ENCODE measurements around the gene PCYT2.

The PCYT2 gene

DNA sequence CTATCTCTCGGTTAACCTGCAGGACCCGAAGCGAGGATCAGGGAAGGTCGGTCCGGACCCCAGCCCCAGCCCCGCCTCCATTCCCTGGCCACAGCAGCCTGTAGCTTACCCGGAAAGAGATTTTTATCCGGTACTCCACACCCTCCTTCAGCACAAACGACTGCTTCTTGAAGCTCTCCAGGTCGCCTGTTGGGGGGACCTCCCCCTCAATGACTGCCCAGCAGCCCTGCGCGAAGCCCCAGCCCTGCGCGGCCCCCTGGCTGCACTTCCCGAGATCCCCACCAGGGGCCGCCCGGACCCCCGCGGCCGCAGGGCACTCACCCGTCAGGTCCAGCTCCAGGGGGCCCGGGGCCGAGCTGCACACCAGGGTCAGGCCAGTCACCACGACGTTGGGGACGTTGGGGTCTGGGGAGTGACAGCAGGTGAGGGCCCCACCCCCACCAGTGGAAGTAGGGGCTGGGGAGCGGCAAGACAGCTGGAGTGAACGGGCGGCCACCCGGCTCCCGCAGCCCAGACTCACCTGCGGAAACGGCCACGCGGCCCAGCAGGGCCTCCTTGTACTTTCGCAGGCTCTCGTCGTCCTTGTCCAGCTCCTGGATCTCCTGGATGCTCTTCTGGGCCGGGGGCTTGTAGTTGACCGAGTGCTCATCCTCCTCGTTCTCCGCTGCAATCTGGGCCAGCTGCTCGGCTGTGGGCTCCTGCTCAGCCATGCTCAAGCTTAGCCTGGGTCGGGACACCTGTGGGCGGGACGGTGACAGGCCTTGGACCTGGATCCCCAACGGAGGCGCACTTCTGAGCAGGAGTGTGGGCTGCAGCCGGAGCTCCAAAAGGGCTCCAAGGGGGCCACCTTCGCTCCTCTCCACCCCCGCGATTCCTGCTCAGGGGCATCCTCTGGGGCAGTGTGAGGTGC lies 41.7 kb downstream of the PCYT2 start:
- DNase-seq = no peak

DNA sequence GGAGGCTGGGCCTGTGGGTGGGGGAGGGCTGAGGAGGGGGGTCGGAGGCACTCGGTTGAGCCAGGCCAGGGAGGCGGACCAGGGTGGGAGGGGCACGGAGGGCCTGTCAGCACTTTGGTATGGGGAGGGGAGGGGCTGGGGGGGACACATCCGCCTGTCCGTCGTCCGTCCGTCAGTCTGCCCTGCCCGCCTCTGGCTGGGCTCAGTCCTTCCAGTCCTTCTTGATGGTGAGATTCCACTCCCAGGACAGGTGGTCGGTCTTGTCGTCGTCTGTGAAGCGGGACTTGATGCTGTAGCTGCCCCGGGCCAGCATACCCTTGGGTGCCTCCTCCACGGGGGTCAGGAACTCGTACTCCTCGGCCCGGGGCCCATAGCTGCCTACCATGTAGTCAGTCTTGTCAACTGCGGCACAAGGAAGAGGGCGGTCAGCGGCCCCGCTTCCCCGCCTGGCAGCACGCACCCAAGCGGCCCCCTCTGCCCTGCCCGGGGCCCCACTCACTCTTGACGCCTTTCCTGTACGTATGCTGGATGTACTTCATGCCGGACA lies 42.5 kb downstream of the PCYT2 start:
- DNase-seq = peak; percentile 26

DNA sequence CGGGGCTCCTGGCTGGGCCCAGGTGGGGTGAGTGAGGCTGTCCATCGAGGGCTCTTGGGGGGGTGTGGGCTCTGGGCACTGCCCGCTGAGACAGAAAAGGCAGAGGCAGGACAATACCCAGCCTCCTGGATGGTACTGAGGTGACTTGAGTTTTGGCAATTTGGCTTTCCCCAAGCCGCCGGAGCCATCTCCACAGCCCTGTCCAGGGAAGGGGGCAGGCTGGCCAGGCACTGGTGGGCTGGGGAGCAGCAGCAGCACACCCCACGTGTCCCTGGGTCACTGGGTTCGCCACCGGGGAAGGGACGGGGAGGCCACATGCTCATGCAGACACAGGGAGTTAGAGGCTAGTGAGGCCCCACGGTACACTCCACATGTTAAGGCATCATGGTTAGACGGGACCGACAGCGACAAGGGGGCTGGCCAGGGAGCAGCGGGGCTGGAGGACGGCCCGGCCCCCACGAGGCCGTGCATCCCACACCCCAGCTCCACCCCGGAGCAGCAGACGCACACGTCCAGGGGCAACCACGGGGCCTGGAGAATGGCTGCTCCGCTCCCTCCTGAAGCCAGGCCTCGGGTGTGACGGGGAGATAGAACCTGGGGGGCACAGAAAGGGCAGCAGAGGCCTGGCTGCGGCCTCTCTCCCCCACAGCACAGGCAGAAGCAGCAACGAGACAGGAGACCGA lies 43.1 kb downstream of the PCYT2 start:
- DNase-seq = peak; percentile 53

DNA sequence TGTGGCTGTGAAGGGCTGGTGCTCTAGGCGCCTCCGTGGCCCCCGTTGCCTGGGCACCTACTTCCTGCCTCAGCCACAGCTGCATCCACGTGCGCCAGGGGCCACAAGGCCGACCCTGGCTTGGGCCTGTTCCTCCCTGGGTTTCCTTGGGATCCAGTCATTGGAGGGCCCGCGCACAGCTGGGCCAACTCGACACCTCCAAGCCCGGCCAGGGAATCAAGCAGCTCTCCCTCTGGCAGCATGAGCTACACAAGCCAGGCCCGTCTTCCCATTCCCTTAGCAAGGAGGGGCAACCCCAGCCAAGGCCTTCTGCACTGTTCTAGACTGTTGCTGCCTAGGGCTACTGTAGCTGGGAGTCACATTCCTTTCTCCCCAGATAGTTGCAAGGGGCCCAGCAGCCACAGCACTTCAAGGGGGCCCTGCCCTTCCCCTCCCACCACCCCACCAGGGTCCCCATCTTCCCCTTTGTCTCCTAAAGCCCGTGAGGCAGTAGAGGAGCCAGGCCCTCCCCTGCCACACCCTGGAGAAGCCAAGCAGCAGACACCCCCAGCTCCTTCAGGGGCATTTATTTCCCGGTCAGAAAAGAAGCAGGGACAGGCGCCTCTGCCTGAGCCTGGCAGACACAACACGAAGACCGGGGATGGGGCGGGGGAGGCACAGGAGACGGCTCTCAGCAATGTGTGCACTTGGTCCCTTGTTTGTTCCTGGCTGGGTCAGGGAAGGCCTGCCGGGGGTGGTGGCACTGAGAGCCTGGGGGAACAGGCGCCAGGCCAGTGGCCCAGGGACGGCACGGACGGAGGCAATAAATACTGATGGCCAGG lies 43.8 kb downstream of the PCYT2 start:
- DNase-seq = peak; percentile 64

DNA sequence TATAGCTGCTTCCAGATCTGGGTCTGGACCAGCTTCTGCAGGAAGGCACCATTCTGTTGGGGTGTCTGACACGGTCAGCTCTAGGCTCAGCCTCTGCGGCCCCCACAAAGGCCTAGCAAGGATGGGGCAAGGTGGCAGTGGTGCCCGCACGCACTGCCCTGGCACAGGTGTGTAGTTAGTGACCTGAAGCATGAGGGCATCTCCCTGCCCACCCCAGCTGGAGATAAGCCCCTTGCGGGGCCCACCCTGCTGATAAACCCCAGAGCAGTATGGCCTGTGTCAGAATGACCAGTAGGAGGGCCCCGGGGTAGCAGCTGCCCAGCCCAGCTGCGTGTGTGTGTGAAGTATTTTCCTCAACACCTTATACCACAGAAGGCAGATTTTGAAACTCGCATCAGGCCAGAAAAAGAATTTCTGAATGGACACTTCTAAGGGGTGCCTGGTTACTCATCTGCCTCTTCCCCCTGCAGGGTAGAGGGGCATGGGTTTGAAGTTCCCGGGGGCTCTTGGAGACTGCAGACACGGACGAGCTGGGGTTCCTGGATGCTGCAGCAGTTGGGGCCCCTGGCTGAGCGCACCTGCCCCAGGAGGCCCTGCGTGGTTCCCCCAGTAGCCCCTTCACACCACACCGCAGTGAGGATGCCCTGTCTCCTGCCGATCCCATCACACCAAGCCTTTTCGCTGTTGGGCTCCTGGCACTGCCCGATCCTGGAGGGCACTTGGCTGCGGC lies 44.6 kb downstream of the PCYT2 start:
- peak; percentile 35 for DNase-seq

DNA sequence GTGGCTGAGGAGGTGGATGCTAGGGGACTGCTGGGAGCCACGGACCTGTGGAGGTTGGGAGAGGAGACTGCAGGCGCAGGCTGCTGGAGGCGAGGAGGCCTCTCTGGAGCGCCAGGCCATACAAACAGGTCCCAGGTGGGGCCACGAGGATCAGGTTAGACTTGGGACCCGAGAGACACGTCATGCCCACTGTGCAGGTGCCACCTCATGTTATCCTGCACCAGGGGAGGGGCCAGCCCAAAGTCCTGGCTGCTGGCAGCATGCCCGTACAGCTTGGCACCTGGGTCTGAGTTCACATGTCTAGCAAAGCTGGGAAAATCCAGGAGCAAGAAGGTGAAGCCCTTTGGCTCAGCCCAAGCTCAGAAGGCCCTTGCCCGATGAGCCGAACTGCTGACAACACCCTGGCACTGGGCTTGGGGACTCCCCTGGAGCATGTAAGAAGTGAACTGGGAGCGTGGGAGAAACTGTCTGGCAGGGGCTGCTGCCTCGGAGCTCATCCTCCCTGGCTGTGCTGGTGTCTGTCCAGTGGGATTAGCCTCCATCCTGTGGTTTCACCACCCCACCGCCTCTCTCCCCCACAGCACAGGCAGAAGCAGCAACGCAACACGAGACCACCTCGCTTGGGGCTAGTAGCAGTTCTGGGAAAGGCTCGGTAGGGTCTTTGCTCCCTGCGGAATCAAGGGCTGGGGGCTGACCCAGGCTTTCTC lies 45.3 kb downstream of the PCYT2 start:
- no peak for DNase-seq

DNA sequence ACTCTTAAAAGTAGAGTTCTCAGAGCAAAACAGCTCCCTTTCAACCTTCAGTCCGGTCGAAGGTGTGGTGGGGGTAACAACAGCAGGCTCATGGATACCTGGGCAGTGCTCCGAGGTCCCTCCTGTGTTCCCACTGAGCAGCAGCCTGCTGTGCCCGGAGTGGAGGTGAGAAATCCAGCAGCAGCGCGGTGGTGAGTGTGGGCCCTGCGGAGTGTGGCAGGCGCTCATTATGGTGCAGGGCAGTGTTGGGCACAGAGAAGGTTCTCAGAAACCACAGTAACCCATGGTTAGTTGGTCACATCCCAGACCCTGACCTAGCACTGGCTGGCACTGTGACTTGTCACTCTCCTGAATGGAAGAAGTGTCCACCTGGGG lies 45.9 kb downstream of the PCYT2 start:
- no peak for DNase-seq

DNA sequence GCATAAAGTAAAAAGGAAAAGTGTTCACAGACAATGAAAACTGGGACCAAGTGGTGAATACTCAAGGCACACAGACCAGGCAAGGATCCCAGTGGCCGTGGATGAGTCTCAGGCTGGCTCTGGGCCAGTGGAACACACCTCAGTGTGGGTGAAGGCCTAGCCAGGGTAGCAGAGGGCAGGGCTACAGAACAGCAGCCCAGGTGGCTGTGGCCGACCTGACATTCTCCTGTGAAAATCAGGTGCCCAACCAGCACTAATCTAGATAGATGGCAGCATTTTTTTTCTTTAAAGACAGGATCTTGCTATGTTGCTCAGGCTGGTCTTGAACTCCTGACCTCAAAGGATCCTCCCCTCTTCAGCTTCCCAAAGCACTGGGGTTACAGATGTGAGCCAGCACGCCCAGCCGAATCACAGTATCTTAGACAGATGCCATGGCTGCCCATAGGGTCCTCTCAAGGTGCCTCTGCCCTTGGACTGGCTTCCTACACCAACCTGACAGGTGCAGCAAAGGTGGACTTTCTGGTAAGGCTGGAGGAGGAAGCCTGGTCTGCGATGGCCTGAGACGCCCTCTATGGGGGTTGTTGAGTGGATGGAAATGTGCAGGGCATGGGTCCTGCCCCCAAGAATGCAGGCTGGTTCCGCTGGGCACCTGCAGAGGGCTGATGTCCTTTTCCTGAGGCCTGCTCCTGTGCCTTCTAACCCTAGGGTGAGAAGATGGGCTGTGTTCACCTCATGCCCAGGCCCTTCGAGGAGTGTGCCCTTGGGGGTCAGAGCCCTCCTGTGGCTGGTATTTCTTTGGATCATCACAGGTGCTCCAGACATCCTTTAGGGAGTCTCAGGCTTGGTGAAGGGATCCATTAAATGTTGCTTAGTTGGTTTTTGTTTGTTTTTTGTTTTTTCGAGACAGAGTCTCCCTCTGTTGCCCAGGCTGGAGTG lies 47.1 kb downstream of the PCYT2 start:
- DNase-seq = no peak

DNA sequence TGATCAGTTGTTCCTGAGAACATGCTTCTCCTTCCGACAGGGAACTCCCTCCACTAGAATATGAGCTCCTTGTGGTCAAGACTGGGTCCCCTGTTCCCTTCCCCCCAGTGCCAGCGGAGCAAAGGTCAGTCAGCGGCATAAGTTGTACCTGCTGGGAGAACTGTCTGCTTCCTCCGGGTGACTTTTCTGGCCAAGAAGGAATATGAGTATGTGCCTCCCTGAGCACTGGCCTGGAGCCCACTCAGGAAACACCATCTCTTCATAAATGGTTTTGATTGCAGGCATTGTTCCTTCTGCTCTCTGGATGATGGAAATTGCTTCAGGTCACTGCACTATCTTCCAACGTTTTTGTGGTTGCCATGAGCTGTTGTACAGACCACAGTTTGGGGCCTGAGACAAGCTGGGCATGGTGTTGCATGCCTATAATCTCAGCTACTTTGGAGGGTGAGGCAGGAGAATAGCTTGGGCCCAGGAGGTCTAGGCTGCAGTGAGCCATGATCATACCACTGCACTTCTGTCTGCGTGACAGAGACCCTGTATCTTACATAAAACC lies 48.0 kb downstream of the PCYT2 start:
- DNase-seq = no peak

DNA sequence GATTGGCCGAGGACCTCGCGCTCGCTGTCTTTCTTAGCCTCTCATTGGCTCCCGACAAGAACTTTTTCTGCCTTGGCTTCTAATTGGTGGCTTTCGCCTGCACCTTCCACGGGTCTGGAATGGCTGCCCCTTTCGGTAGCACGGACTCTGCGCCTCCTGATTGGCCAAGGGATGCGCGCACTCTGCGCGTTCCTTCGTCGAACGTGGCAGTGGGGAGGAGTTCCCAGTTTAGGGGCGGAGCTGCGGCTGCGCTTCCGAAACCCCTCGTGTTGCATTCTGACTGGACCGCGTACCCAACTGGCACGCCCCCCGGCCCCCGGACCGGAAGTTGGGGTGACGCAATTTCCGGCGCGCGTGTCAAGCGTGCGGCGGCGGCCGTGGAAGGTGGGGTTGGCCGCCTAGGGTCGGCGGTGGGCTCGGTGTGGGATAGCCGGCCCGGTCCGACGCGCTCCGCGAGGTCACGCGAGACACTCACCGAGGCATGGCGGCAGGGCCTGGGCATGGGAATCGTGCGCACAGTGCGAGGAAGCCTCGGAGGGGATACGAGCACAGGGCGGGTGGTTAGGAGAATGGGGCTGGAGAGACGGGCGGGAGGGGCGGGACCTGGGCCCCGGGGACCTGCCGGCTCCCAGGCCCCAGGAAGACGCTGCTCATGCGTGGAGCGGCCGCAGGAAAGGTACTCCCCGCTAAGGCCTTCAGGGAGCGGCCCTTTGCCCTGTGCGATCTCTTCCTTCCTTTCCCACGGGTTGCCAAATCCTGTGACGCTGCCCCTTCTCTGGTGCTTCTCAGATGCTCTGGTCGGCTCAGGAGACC lies 50.2 kb downstream of the PCYT2 start:
- DNase-seq = peak; percentile 100

DNA sequence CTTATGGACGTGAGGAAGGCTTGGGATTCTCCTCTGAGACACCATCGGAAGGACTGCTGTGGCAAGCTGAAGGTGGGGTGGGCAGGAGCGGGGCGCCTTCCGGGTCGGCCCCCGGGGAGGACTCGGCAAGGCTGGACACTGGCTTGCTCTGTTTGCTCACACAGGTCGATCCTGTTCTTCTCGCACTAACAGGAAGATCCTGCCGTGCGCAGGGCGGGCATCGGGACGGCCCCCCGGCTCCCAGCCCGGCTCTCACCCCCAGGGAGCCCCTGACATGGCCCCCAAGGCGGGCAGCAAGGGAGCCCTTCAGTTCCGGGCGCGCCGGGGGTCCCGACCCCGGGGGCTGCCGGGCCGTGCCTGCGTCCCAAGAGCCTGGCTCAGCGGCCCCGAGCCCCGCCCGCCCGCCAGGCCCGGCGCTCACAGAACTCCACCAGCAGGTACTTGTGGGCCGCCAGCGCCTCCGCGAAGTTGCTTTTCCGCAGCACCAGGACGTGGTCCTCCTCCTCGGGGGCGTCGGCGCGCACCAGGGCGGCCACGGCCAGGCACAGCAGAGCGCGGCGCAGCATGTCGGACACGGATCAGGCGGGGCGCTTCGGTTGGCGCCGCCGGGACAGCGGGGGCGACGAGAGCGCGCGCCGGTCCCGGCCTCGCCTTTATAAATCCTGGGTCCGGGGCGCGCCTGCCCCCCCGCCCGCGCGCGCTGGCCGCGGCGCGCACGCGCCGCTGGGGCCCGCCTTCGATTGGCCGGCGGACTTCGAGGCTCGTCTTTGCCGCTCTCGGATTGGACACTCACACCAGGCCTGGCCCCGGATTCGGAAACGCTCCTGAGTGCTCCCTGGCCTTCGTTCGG lies 51.1 kb downstream of the PCYT2 start, which contains the start of gene P4HB:
Gene P4HB (minus strand): TSS at position 630 of the 850 bp plus-strand sequence. CDS start 64 bp downstream, at position 566.
- no peak for DNase-seq

DNA sequence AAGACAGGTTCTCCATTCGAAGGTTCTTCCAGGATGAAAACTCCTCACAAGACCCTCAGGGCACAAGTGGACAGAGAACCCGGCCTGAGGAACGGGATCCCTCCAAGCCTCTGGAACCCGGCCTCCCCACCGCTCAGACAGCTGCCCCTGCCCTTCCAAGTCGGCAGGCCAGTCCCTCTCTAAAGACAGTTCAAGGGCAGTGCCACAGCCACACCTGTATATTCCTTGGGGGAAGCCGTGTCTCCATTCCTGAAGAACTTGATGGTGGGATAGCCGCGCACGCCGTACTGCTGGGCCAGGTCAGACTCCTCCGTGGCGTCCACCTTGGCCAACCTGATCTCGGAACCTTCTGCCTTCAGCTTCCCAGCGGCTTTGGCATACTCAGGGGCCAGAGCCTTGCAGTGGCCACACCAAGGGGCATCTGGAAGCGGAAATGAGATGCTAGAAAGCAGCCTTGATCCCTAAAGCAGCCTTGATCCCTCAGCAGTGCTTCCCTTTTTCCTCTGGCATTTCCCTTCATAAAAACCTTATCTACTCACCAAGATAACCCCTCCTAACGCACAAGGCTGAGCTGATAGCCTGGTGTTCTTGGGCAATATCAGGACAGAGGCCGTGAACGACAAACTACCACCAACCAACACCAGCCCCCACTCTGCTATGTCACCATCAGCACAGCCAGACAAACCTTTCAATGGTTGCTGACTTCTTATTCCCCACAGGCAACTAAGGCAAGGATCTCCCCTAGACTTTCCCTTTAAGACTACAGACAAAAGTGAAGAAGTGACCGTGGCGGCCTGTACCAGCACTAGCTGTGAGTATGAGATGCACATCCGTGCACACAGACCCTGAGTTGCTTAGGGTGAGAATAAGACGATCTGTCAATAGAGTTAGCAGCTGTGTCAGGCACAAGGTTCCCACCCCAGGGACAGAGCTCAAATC lies 52.0 kb downstream of the PCYT2 start:
- peak; percentile 71 for DNase-seq

DNA sequence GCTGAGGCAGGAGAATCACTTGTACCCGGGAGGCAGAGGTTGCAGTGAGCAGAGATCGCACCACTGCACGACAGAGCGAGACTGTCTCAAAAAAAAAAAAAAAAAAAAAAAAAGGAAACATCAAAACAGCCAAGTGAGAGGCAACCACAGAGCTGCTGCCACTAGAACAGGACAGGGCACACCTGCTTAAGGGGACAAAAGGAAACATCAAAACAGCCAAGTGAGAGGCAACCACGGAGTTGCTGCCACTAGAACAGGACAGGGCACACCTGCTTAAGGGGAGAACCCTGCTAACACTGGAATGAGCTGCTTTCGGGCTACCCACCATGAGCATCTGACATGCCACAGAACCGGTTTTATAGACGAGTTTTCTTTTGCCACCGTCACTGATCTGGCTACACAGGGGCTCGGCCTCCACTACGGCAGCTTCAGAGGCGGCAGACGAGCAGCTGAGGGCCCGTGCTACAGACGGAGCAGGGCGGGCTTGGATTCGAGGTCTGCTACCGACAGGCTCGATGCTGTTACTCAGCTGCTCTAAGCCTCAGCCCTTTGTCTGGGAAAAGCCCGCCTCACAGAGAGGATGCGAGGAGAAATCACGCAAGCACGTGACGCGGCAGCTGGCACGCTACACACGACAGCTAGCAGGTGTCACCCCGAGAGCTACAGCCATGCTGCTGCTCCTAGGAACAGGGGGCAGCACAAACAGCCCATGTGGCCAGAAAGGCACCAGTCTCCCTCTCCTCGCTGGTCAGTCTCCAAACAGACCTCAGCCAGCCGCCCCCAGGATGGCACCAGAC lies 52.8 kb downstream of the PCYT2 start:
- no peak for DNase-seq

DNA sequence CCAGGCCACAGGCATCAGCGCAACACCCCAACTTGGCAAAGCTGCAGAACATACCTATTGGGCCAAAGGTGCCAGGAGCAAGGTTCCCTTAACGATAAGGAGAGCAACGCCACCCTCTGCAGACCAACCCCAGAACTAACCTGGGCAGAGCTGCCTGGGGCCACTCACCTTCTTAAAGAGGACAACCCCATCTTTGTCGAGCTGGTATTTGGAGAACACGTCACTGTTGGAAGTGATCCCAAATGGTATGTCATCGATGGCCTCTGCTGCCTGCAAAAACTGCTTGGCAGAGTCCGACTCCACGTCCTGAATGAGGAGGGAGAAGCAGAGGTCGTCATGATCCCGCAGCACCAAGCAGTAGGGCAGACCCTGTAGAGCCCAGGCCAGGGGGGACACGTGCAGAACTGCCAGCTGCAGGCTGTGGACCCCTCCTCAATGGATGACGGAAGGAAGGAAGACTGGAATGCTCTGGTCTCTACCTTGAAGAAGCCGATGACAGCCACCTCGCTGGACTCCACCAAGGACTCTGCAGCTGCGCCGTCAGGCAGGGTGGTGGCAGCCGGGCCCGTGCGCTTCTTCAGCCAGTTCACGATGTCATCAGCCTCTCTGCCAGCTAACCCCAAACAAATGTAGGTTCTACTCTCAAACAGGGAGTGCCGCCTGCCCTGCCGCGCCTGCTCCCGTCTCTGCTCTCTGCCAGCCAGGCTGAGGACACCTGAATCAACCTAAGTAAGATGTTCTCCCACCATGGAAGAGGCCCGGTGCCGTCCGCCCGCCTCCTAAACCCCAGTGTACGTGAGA lies 56.0 kb downstream of the PCYT2 start:
- DNase-seq = no peak

DNA sequence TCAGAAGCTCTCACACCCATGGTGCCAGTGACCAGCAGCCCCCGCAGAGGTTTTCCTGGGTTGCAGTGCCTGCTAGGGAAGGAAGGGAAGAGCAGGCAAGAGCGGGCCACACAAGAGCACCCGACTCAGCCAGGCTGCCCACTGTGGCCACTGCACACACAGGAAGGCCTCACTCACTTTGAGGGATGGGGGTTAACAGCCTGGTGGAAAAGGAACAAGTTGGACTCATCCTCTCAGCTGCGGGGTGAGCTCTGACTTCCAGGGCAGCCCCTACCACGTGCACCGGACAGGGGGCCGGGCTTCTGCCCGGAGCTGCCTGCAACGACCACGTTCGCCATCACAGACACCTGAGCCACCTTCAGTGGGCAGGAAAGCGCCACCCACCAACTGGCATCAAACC lies 59.0 kb downstream of the PCYT2 start:
- no peak for DNase-seq

Measured in OCI-M1 (cell line).